ENCODE results near the gene SCARF2.
"Not testable (repeated sequence)": the region's sequence is repeated elsewhere in the genome, so short reads cannot be mapped to it uniquely, and the experiment has no call there.

SCARF2 gene

DNA sequence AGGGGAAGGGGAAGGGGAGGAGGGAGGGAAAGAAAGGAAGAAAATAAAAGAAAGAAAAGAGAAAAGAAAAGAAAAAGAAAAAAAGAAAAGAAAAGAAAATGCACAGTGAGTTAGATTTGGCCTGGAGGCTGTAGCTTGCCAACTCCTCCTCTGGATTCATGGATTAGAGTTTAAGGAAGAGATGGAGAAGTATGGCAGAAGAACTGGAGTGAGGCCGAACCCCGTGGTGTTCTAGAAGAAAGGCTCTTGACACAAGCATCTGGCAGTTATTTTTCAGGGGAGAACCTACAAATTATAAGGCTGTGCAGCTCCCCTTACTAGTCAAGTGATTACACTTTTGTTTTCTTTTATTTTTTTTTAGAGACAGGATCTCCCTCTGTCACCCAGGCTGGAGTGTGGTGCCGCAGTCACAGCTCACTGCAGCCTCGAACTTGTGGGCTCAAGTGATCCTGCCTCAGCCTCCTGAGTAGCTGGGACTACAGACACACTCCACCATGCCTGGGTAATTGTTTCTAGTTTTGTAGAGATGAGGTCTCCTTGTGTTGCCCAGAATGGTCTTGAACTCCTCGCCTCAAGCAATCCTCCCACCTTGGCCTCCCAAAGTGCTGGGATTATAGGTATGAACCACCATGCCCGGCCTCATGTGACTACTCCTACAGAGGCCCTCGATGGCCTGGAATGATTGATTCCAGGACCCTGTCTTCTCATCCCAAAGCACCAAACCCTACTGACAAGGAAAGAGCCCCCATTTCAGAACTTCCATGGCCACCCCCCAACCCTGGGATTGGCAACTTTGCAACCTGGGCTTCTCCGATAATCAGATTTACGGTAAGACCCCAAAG is 24.2 kb downstream of the SCARF2 start:
- no peak for DNase-seq (ENCODE audit: low read depth in 2 of 2)

- no peak for DNase-seq (ENCODE audit: low read depth in 2 of 2)
These were observed 25.0 kb downstream of the SCARF2 start for GRCh38 chr22:20412474-20413216.

- DNase-seq (ENCODE audit: low read depth in 2 of 2) = not testable (repeated sequence)
These were observed 28.2 kb downstream of the SCARF2 start for GRCh38 chr22:20409385-20409784.

DNA sequence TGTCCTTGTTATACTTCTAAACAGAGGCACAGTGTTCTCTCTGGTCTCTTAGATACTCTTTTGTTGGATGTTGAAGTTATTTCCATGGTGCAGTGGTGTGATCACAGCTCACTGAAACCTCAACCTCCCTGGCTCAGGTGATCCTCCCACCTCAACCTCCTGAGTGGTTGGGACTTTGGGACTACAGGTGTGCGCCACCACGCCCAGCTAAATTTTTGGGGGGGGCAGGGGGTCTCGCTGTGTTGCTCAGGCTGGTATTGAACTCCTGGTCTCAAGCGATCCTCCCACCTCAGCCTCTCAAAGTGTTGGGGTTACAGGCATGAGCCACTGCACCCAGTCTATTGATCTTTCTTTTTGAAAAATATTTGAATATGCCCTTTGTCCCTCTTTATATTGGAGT is 28.7 kb downstream of the SCARF2 start:
- DNase-seq (ENCODE audit: low read depth in 2 of 2) = no peak

DNA sequence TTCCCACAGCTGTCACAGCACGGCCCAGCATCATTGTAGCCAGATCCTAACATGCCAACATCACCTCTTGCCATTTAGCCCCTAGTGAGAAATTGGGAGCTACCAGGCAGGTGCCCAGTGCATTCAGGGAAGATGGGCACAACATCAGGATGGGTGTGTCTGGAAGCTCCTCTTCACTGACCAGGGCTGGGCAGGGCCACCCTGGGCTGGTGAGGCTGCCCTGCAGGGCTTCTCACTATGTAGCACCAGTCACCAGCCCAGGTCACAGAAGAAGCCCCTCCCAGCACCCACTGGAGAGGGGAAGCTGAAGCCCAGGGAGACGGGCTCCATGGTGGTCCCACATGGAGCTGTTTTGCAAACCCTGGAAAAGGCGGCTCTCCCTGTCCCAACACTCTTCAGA is 29.8 kb downstream of the SCARF2 start:
- DNase-seq (ENCODE audit: low read depth in 2 of 2) = no peak

DNA sequence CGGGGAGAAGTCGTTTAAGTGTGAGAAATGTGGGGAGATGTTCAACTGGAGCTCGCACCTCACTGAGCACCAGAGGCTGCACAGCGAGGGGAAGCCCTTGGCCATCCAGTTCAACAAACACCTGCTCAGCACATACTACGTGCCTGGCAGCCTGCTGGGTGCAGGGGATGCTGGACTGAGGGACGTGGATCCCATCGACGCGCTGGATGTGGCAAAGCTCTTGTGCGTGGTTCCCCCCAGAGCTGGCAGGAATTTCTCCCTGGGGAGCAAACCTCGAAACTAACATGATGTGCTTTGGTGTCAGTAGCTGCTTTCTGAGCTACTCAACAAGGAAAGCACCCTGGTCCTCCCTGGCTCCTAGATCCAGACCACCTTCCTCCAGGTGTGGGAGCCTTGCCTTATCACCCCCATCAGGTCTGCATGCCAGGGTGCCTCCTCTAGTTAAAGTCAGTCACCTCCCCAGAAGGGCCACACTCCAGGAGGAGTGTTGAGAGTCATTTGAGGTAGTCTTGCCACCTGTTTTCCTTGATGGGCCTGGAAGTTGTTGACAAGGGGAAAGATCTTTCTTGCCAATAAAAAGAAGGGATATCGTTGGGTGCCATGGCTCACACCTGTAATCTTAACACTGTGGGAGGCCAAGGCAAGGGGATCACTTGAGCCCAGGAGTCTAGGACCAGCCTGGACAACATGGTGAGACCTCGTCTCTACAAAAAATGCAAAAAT is 30.8 kb downstream of the SCARF2 start:
- DNase-seq (ENCODE audit: low read depth in 2 of 2) = no peak

GRCh38 chr22:20405931-20406685 is 31.5 kb downstream of the SCARF2 start:
- DNase-seq (ENCODE audit: low read depth in 2 of 2) = no peak

DNA sequence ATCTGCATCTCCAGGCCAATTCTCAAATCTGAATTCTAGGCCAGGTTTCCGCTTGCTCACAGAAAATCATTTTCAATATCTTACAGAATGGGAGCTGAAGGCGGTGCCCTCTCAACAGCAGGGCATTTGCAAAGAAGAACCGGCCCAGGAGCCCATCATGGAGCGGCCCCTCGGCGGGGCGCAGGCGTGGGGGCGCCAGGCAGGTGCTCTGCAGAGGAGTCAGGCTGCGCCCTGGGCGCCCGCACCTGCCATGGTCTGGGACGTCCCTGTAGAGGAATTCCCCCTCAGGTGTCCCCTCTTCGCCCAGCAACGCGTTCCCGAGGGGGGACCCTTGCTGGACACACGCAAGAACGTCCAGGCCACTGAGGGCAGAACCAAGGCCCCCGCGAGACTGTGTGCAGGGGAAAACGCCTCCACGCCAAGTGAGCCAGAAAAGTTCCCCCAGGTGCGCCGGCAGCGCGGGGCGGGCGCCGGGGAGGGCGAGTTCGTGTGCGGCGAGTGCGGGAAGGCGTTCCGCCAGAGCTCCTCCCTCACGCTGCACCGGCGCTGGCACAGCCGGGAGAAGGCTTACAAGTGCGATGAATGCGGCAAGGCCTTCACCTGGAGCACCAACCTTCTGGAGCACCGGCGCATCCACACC is 32.2 kb downstream of the SCARF2 start:
- no peak for DNase-seq (ENCODE audit: low read depth in 2 of 2)

GRCh38 chr22:20404881-20405280 is 32.7 kb downstream of the SCARF2 start:
- no peak for DNase-seq (ENCODE audit: low read depth in 2 of 2)

- DNase-seq (ENCODE audit: low read depth in 2 of 2) = no peak
These were observed 33.9 kb downstream of the SCARF2 start for GRCh38 chr22:20403779-20404140.

GRCh38 chr22:20402960-20403778 is 34.5 kb downstream of the SCARF2 start:
- DNase-seq (ENCODE audit: low read depth in 2 of 2) = no peak

- no peak for DNase-seq (ENCODE audit: low read depth in 2 of 2)
These were observed 36.1 kb downstream of the SCARF2 start for GRCh38 chr22:20401376-20402014.

DNA sequence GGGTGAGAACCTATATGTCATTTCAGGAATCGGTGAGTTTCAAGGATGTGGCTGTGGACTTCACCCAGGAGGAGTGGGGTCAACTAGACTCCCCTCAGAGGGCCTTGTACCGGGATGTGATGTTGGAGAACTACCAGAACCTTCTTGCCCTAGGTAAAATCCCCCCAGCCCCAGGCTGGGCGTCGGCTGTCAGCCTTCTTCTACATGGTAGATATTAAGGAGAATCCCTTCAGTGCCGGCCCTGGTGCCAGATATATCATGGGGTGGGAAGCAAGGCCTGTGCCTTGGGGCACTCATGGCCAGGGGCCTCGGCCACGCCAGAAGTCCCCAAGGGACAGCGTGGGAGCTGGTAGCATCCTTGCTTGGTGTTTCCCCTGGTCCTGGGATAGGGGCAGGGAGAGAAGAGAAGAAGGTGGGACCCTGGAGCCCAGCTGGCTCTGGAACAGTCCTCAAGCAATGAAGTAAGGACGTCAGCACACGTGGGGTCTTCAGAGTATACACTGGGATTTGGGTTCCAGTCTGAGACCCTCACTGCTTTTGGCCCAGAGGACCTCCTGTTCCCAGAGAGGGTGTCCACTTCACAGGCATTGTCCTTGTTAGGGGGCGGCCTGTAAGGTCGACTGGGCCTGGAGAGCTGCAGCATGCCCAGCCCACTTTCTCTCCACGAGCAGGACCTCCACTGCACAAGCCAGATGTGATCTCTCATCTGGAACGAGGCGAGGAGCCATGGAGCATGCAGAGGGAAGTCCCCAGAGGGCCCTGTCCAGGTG is 36.8 kb downstream of the SCARF2 start:
- no peak for DNase-seq (ENCODE audit: low read depth in 2 of 2)

DNA sequence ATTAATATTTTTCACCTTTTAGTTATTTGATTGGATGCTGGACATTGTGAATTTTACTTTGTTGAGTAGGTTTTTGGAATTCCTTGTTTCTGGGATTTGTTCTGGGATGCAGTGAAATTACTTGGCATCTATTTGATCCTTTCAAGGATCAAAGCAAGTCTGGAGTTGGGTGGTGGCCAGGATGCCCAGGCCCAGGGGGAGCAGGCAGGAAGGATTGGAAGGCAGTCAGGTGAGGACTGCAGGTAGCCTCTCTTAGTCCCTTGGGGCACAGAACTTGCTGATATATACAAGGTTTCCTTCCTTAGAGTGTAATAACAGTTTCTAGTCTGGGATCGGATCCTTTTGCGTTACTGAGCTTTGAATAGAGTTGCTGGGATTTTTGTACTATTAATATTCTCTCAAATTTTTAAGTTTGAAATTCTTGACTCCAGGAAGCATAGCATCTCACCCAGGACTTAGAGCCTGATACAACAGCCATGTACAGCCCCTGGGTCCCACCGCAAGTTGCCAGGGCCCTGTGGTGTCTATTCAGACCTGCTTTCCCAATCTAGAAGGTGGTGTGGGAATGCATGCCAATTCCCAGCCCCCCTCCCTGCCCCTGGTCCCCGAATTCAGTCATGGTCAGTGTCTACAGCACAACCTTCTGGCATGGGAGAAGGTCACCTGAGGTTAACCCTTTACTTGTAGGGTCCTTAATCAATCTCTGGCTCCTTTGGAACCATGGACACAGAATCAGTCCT is 37.6 kb downstream of the SCARF2 start:
- DNase-seq (ENCODE audit: low read depth in 2 of 2) = no peak

GRCh38 chr22:20398420-20398819 is 39.2 kb downstream of the SCARF2 start:
- DNase-seq (ENCODE audit: low read depth in 2 of 2) = no peak

DNA sequence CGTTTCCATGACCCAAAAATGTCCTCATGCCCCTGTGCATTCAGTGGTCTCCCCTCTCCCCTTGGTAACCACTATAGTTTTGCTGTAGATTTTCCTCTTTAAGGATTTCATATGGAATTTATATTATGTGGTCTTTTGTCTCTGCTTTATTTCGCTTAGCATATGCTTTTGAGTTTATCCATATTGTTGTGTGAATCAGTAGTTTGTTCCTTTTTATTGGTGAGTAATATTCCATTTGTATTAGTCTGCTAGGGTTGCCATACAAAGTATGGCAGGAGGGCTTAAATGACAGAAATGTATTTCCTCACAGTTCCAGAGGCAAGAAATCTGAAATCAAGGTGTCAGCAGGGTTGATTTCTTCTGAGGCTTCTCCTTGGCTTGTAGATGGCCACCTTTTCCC is 40.1 kb downstream of the SCARF2 start:
- DNase-seq (ENCODE audit: low read depth in 2 of 2) = no peak

DNA sequence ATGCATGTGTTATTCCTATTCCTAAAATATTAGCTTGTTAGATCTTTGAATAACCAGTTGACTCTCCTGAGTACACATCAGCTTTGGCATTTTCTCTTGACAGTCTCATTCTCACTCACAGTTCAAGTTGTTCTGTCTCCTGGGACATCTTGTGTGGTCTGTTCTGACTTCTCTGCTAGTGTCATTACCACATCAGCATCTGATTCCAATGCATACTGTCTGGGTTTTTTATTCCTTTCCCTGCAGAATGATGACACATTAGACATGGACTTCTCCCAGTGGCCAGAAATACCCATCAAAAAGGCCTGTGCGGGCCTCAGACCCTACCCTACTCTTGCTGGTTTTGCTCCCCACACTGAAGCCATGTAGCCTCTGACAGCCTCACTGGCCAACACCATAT is 41.0 kb downstream of the SCARF2 start:
- DNase-seq (ENCODE audit: low read depth in 2 of 2) = no peak

DNA sequence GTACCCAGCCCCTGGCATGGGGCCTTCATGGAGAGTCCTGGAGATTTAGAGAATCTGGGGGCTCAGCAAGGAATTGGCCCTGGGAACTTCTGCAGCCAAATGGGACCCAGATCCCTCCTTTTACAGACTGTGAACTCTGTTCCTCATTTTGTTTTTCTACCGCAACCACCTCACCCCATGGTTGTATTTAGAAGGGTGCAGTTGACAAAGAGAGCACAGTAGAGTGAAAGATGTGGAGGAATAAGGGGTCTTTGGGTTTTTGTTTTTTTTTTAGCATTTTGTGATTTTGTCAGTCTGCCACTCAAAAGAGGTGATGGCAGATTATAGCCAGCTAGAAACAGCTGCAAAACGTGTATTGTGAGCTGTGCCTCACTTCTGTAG is 41.7 kb downstream of the SCARF2 start:
- no peak for DNase-seq (ENCODE audit: low read depth in 2 of 2)

Data from stimulated activated CD4-positive, alpha-beta T cell treated with anti-CD3 and anti-CD28 coated beads, Interleukin-4, amount 100 ng/mL, for 48 hours (primary cell).